Measurements from ENCODE around the gene NACC2.

DNA sequence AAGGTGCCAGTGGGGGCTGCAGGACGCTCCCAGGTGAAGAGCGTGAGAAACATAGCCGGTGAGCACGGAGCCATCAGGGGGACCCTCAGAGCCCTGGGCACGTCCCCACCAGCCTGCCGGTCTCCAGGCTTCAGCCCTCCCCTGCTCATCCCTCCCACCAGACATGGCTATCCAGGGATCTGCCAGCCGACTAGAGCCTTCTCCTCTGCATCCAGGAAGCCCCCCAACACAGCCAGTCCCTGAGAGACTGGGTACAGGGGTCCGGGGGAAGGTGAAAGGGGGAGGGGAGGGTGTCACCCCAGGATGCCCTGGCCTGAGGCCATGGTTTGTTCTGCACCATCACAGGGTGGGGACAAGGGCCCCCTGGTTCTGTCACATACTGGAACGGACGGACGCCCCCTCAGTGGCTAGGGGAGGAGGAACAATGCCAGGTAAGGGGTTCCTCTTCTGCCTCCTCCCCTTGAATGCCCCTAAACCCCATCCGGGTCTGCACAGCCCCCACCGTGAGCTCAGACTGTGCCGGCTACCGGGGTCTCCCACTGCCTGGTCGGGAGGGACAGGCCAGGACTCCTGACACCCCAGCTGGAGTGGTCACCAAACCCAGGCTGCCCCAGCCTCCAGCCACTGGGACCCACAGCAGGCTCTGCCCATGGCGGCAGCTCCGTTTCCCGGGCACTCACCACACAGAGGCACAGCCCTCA is 34.3 kb downstream of the NACC2 start:
- TF ChIP-seq CTCF (IDR thresholded peaks at IDR 0.05) (no peak), POLR2AphosphoS5 (IDR thresholded peaks at IDR 0.05) (no peak)

Measured in gastroesophageal sphincter (tissue), 3 donors.